NK-92 treated with Interleukin-12 subunit alpha and Interleukin-12 subunit beta, amount 100 ng/mL, for 24 hours (cell line): ENCODE data around the gene KLHL2.

Experiments
- DNase-seq: peaks from one replicate; lab custom pipeline; 2025; lab: John Stamatoyannopoulos, UW

KLHL2 gene

GRCh38 chr4:165289423-165289785 lies 82.0 kb downstream of the KLHL2 start:
- DNase-seq, result no peak

- no peak for DNase-seq
These were observed 85.7 kb downstream of the KLHL2 start for GRCh38 chr4:165293061-165293460.

GRCh38 chr4:165293927-165294649 lies 86.7 kb downstream of the KLHL2 start:
- DNase-seq, result no peak

- DNase-seq, result no peak
These were observed 87.5 kb downstream of the KLHL2 start for GRCh38 chr4:165294907-165295306.

GRCh38 chr4:165297626-165298025 lies 90.3 kb downstream of the KLHL2 start:
- no peak for DNase-seq

GRCh38 chr4:165299399-165300060 lies 92.2 kb downstream of the KLHL2 start:
- DNase-seq, result no peak

GRCh38 chr4:165301833-165302232 lies 94.5 kb downstream of the KLHL2 start:
- no peak for DNase-seq

- DNase-seq, result no peak
These were observed 95.3 kb downstream of the KLHL2 start for GRCh38 chr4:165302658-165303057.

- no peak for DNase-seq
These were observed 100.8 kb downstream of the KLHL2 start for GRCh38 chr4:165308166-165308565.

GRCh38 chr4:165308606-165309005 lies 101.2 kb downstream of the KLHL2 start:
- DNase-seq, result no peak

- no peak for DNase-seq
These were observed 102.1 kb downstream of the KLHL2 start for GRCh38 chr4:165309456-165309855.

GRCh38 chr4:165312506-165312905 lies 105.1 kb downstream of the KLHL2 start:
- DNase-seq, result no peak

GRCh38 chr4:165319030-165319429 lies 111.7 kb downstream of the KLHL2 start:
- DNase-seq, result no peak

GRCh38 chr4:165319509-165319908 lies 112.1 kb downstream of the KLHL2 start:
- DNase-seq, result no peak

- DNase-seq, result no peak
These were observed 117.0 kb downstream of the KLHL2 start for GRCh38 chr4:165324236-165324917.

GRCh38 chr4:165324918-165325304 lies 117.5 kb downstream of the KLHL2 start:
- no peak for DNase-seq

GRCh38 chr4:165325732-165326512 lies 118.6 kb downstream of the KLHL2 start:
- DNase-seq, result peak; percentile 17

GRCh38 chr4:165326831-165327210 lies 119.5 kb downstream of the KLHL2 start:
- peak; percentile 39 for DNase-seq

GRCh38 chr4:165327211-165328100 lies 120.1 kb downstream of the KLHL2 start, which contains the start of gene MSMO1:
MSMO1 (plus strand) TSS chr4:165327669; CDS start chr4:165333371, 5,702 bp downstream.
- peak; percentile 96 for DNase-seq

- DNase-seq, result no peak
These were observed 120.7 kb downstream of the KLHL2 start for GRCh38 chr4:165328101-165328425.

GRCh38 chr4:165328708-165329107 lies 121.3 kb downstream of the KLHL2 start:
- no peak for DNase-seq
